GM18858 (cell line): Measurements from ENCODE around the gene ZNF521.
A peak's percentile ranks its signal among the peaks of the same experiment; 100 is the strongest.

Experiments used
- ATAC-seq: cut with Tn5 transposase; IDR thresholded peaks from one replicate; pipeline ENCODE4 v1.9.1; 2021; ENCODE audit not compliant: unreplicated experiment

ZNF521 gene

GRCh38 chr18:25351777-25352628 lies at the start of gene ZNF521:
TSS of gene ZNF521 (minus strand) at chr18:25352166. CDS start at chr18:25350946, 1,220 bp downstream.
- peak; percentile 56 for ATAC-seq

GRCh38 chr18:25399554-25399953 lies 47.6 kb upstream of the ZNF521 start:
- ATAC-seq, result no peak

- ATAC-seq, result no peak
Observed at GRCh38 chr18:25392192-25392591, 40.2 kb upstream of the ZNF521 start.

GRCh38 chr18:25373432-25374179 lies 21.6 kb upstream of the ZNF521 start:
- no peak for ATAC-seq

DNA sequence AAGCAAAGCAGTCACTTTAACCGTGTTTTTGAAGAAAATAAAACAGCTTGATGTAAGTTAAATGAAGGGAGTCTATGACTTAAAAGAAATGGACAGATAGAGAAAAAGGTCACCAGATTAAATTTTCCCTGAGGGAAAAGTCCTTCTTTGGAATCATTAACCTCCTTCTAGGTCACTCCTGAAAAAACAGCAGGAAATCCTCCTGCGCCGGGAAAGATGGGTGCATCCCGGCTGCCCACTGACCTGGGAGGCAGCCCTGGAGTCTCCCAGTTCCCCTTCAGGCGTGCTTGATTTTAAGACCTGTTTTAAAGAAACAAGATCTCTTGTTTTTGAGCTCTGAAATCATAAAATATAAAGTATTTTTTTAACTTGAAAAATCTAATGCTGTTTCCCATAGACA lies 18.4 kb upstream of the ZNF521 start:
- ATAC-seq, result no peak

- no peak for ATAC-seq
Observed at GRCh38 chr18:25365242-25365641, 13.3 kb upstream of the ZNF521 start.

GRCh38 chr18:25364732-25365131 lies 12.8 kb upstream of the ZNF521 start:
- ATAC-seq, result no peak

DNA sequence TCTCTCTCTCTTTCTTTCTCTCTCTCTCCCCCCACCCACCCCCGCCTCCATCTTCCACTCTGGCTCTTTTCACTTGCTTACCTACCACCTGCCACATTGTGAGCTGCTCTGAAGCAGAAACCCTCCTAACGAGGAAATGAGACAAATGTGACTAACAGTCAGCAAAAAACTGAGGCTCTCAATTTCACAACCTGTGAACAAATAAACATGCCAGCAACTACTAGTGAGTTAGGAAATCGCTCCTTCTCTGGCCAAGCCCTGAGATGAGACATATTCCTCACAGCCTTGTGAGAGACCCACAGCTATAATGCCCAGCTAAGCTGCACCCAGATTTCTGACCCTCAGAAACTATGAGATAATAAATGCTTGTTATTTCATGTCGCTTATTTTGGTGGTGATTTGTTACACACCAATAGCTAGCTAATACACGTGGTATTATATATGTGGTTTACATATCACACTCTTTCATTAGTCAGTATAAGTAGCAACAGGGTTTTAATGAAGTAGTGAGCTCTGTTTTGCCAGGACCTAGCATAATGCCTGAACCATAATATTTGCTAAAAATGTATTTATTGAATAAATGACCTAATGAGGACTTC lies 8.4 kb upstream of the ZNF521 start:
- no peak for ATAC-seq

- no peak for ATAC-seq
Observed at GRCh38 chr18:25353080-25353479, 1.1 kb upstream of the ZNF521 start.

GRCh38 chr18:25352629-25353005 lies 651 bp upstream of the ZNF521 start:
- ATAC-seq, result no peak

GRCh38 chr18:25351280-25351775 lies 638 bp downstream of the ZNF521 start:
- no peak for ATAC-seq

GRCh38 chr18:25350489-25351251 lies 1.3 kb downstream of the ZNF521 start:
- peak; percentile 40 for ATAC-seq

GRCh38 chr18:25349926-25350487 lies 2.0 kb downstream of the ZNF521 start:
- ATAC-seq, result no peak

GRCh38 chr18:25349131-25349925 lies 2.6 kb downstream of the ZNF521 start:
- ATAC-seq, result no peak

DNA sequence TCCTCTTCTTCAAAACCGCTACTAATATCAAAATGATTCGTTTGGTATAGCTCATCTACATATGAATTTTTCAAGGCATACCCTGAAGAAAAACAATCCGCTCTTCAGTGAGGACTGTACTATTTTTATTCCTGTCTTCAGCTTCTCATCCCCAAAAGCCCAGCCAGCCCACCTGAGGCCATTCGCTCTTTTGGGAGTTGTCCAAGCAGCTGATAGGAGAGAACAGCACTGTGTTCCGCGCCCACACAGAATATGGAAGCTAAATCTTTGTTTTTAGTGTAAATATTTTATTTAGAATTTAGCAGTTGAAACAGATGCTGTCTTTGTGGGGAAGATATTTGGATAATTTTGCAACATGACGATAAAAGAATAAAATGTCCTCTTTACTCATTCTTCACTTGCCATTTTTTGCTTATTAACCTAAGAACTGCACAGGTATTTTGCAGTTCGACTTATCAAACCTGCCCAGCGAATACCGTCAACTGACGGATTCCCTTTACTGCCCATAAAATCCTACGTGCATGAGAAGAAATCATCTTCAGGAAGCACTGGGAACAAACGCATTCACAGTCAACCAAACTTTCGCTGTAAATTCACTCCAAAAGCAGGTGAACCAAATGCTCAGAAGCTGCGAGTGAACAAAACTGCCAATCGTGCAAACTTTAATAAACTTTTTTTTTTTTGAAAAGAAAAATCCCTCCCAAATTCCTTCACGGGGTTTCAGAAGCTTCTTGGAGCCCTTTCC lies 3.4 kb downstream of the ZNF521 start:
- ATAC-seq, result no peak

GRCh38 chr18:25346561-25346960 lies 5.4 kb downstream of the ZNF521 start:
- no peak for ATAC-seq

DNA sequence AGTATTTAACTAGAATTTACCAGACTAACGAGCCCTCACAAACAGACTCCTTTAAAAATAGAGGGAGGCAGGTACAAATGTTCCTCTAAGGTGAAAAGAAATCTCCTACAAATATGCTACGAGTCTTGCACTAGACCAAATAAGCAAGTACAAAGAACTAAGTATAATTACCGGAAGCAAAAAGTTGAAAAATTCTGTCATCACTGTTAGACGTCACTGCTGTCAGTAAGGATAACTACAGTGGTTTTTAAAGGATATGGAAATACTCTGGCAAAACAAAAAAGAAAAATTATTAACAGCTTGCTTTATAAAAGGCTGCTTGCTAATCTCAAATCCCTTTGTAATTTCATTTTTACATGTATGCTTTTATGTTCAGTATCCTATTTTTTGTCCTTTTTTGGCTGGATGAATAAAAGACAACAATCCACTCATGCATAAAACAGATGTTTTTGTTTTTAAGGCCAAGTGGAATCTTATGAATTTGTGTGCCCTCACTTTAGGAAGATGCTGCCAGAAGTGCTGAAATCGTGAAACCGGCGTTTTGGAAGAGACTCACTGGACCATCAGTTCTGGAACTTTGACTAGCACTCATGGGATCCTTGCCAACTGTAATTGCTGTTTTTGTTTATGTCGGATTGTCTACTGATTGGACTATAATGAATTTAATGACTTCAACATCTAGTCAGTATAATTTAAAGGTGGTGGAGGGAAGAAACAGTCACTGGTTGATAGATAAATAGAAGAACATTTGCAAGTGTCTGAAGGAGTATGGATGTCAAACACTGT lies 6.7 kb downstream of the ZNF521 start:
- no peak for ATAC-seq

GRCh38 chr18:25341831-25342230 lies 10.1 kb downstream of the ZNF521 start:
- ATAC-seq, result no peak
